MCF 10A (cell line): ENCODE measurements around the gene ASZ1. TPM values are rescaled to one million over a fixed set of nuclear protein-coding genes. Genes with fewer than 3 reads are reported as not detected.
A peak's percentile ranks its signal among the peaks of the same experiment; 100 is the strongest.

Experiments
- BruUV-seq: library from RNA; stranded (reverse); fragments of 400-500 nt; replicated peaks from 2 replicates; lab custom pipeline; 2021; lab: Mats Ljungman, UMichigan
- CTCF ChIA-PET: fragments of 300-600 bp; sonication (Branson Sonifier 250); formaldehyde crosslinking; extraction: SDS; loops from one replicate; lab custom pipeline; 2021; ENCODE audit warnings: antibody characterized with exemption, inconsistent platforms; lab: Yijun Ruan, JAX
- POLR2A ChIA-PET: fragments of 300-600, 350-650 bp; sonication (Branson Sonifier 250); formaldehyde crosslinking; extraction: SDS; loops from one replicate; lab custom pipeline; 2020; ENCODE audit warnings: antibody characterized with exemption, inconsistent platforms; lab: Yijun Ruan, JAX
- DNase-seq: peaks from one replicate; pipeline ENCODE4 v3.0.0-alpha.2; 2018; ENCODE audit not compliant: unreplicated experiment
- H3K27ac Mint-ChIP-seq: one replicate; pipeline ENCODE4 v1.8.0; 2022; ENCODE audit warnings: mild to moderate bottlenecking, low read depth, mixed read lengths; ENCODE audit not compliant: unreplicated experiment
- H3K27me3 Mint-ChIP-seq: one replicate; pipeline ENCODE4 v1.8.0; 2022; ENCODE audit warnings: mixed read lengths; ENCODE audit not compliant: insufficient read depth, unreplicated experiment
- H3K36me3 Mint-ChIP-seq: one replicate; pipeline ENCODE4 v1.8.0; 2022; ENCODE audit warnings: mild to moderate bottlenecking, moderate library complexity, mixed read lengths; ENCODE audit not compliant: insufficient read depth, unreplicated experiment
- H3K4me1 Mint-ChIP-seq: one replicate; pipeline ENCODE4 v1.8.0; 2022; ENCODE audit warnings: mixed read lengths; ENCODE audit not compliant: insufficient read depth, unreplicated experiment
- H3K4me3 Mint-ChIP-seq: one replicate; pipeline ENCODE4 v1.8.0; 2022; ENCODE audit warnings: mild to moderate bottlenecking, moderate library complexity, mixed read lengths; ENCODE audit not compliant: unreplicated experiment
- H3K9me3 Mint-ChIP-seq: one replicate; pipeline ENCODE4 v1.8.0; 2022; ENCODE audit warnings: mixed read lengths; ENCODE audit not compliant: unreplicated experiment
- CTCF ChIP-seq: fragments of 200-600 bp; IDR thresholded peaks from one replicate; pipeline ENCODE4 v1.8.0; 2022; ENCODE audit warnings: antibody characterized with exemption, mild to moderate bottlenecking; ENCODE audit not compliant: unreplicated experiment
- intact Hi-C: fragments of 100-400 bp; cut with micrococcal nuclease; formaldehyde crosslinking; loops from 2 replicates; pipeline ENCODE4 v1.14.1; 2022
- total RNA-seq: library from RNA; stranded (reverse); gene quantifications from 2 replicates; pipeline ENCODE4 v1.2.3, GENCODE V29; 2022

ASZ1 gene
- total RNA-seq, 1 experiment from 2014 or later, result not detected

- Mint-ChIP-seq H3K4me3 (no peak overlapping the region), H3K9me3 (no peaks in the 10 kb centered on the region), H3K4me1 (no peaks in the 10 kb centered on the region), H3K27ac (no peak overlapping the region), H3K36me3 (no peaks in the 10 kb centered on the region), H3K27me3 (peaks cover 66% of the 10 kb centered on the region)
- no peak for TF ChIP-seq CTCF
- POLR2A ChIA-PET, result no interaction called here
- no peak for DNase-seq
- CTCF ChIA-PET, result interaction anchor here (1.3 kb wide), 1 partner anchor 170 kb away, joined by 5 read pairs; no protein-coding TSS in a partner anchor
- BruUV-seq, result no TSS peak
- intact Hi-C loops, result loop anchor here (10.0 kb wide), 1 partner anchor 1208 kb away; no protein-coding TSS in a partner anchor
Measured at GRCh38 chr7:117383046-117383445, 44.2 kb downstream of the ASZ1 start.

- POLR2A ChIA-PET, result no interaction called here
- H3K36me3 Mint-ChIP-seq, result no peaks in the 10 kb centered on the region
- peak; percentile 1 for DNase-seq
- no peaks in the 10 kb centered on the region for H3K9me3 Mint-ChIP-seq
- no peaks in the 10 kb centered on the region for H3K4me1 Mint-ChIP-seq
- no peak for TF ChIP-seq CTCF
- CTCF ChIA-PET, result interaction anchor here (0.6 to 1.4 kb wide), 2 partner anchors 24 to 162 kb away, joined by 3 read pairs; no protein-coding TSS in a partner anchor
- peaks cover 69% of the 10 kb centered on the region for H3K27me3 Mint-ChIP-seq
- BruUV-seq, result no TSS peak
- H3K4me3 Mint-ChIP-seq, result no peak overlapping the region
- H3K27ac Mint-ChIP-seq, result no peak overlapping the region
- intact Hi-C loops, result loop anchor here (10.0 kb wide), 1 partner anchor 1207 kb away; no protein-coding TSS in a partner anchor
Measured at GRCh38 chr7:117381362-117381761, 45.9 kb downstream of the ASZ1 start.

GRCh38 chr7:117375380-117375779 lies 51.9 kb downstream of the ASZ1 start:
- no peaks in the 10 kb centered on the region for H3K36me3 Mint-ChIP-seq
- H3K27me3 Mint-ChIP-seq, result peaks cover 79% of the 10 kb centered on the region
- H3K4me1 Mint-ChIP-seq, result no peaks in the 10 kb centered on the region
- intact Hi-C loops, result no loop called here
- H3K9me3 Mint-ChIP-seq, result no peaks in the 10 kb centered on the region
- CTCF ChIA-PET, result interaction anchor here (0.6 to 2.1 kb wide), 4 partner anchors 9 to 231 kb away, joined by 3 to 10 read pairs (median 3); no protein-coding TSS in a partner anchor
- no peak overlapping the region for H3K4me3 Mint-ChIP-seq
- DNase-seq, result peak; percentile 3
- TF ChIP-seq CTCF, result peak; percentile 8
- no peak overlapping the region for H3K27ac Mint-ChIP-seq
- BruUV-seq, result no TSS peak
- POLR2A ChIA-PET, result no interaction called here

- no TSS peak for BruUV-seq
- H3K27ac Mint-ChIP-seq, result no peak overlapping the region
- H3K4me3 Mint-ChIP-seq, result no peak overlapping the region
- no peak for DNase-seq
- POLR2A ChIA-PET, result no interaction called here
- no peak for TF ChIP-seq CTCF
- peaks cover 52% of the 10 kb centered on the region for H3K27me3 Mint-ChIP-seq
- no peaks in the 10 kb centered on the region for H3K4me1 Mint-ChIP-seq
- no peaks in the 10 kb centered on the region for H3K36me3 Mint-ChIP-seq
- H3K9me3 Mint-ChIP-seq, result no peaks in the 10 kb centered on the region
- CTCF ChIA-PET, result interaction anchor here (0.6 kb wide), 1 partner anchor 10 kb away, joined by 4 read pairs; no protein-coding TSS in a partner anchor
- intact Hi-C loops, result no loop called here
Measured at GRCh38 chr7:117372073-117372472, 55.2 kb downstream of the ASZ1 start.
